ENCODE data around the gene SDHD. TPM values are rescaled to one million over a fixed set of nuclear protein-coding genes. Genes with fewer than 3 reads are reported as not detected.

SDHD gene
- total RNA-seq = 170 and 196 TPM in 2 replicates

GRCh38 chr11:112086422-112087191, at the start of gene SDHD, which contains the start of gene TIMM8B:
Gene SDHD (plus strand): TSS chr11:112086873. CDS start chr11:112086908, 35 bp downstream.
Gene TIMM8B (minus strand): TSS chr11:112086756. CDS start chr11:112086723, 33 bp downstream.

GRCh38 chr11:112073941-112074811, 12.5 kb upstream of the SDHD start, which contains the start of the genes NKAPD1 and PIH1D2:
Gene NKAPD1 (plus strand): TSS chr11:112074299. CDS start chr11:112075575, 1,276 bp downstream.
Gene PIH1D2 (minus strand): TSS chr11:112074017. CDS start chr11:112073174, 843 bp downstream.

Other genes with a start within 250 kb of the SDHD start
- gene ALG9, start 215.3 kb upstream of the SDHD start, total RNA-seq = 30.9 and 40.1 TPM in 2 replicates
- 1.3 and 1.8 TPM in 2 replicates for gene FDXACB1, start 207.7 kb upstream of the SDHD start, total RNA-seq
- gene CFAP68, start 207.3 kb upstream of the SDHD start, total RNA-seq = 8.0 and 9.6 TPM in 2 replicates
- gene CRYAB, start 175.1 kb upstream of the SDHD start, total RNA-seq = 5.1 and 12.7 TPM in 2 replicates
- 0.14 and 0.18 TPM in 2 replicates for gene HSPB2, start 174.1 kb upstream of the SDHD start, total RNA-seq
- gene C11orf52, start 168.0 kb upstream of the SDHD start, total RNA-seq = 0.83 TPM in 1 of 2 replicates, not detected in the other
- 16.2 and 22.1 TPM in 2 replicates for gene DIXDC1, start 149.5 kb upstream of the SDHD start, total RNA-seq
- gene DLAT, start 61.5 kb upstream of the SDHD start, total RNA-seq = 31.7 and 35.0 TPM in 2 replicates
- gene PIH1D2, start 12.9 kb upstream of the SDHD start, total RNA-seq = 1.5 and 1.6 TPM in 2 replicates
- gene NKAPD1, start 12.6 kb upstream of the SDHD start, total RNA-seq = 22.2 and 25.7 TPM in 2 replicates
- 69.3 and 93.7 TPM in 2 replicates for gene TIMM8B, start 117 bp upstream of the SDHD start, total RNA-seq
- 5.8 and 9.2 TPM in 2 replicates for gene IL18, start 77.2 kb downstream of the SDHD start, total RNA-seq
- gene TEX12, start 80.5 kb downstream of the SDHD start, total RNA-seq = 0.14 and 0.28 TPM in 2 replicates
- 7.5 and 11.9 TPM in 2 replicates for gene BCO2, start 88.6 kb downstream of the SDHD start, total RNA-seq
- gene PTS, start 139.6 kb downstream of the SDHD start, total RNA-seq = 66.3 and 67.7 TPM in 2 replicates
- gene PLET1, start 174.0 kb downstream of the SDHD start, total RNA-seq = not detected in 2 replicates